WTC11 (cell line): ENCODE measurements around the gene BNC2. TPM values are rescaled to one million over a fixed set of nuclear protein-coding genes. Genes with fewer than 3 reads are reported as not detected.

Source experiments
- ATAC-seq: fragments of 200-7000 bp; cut with Tn5 transposase; 2 replicates; pipeline ENCODE4 v1.10.0; 2021; ENCODE audit warnings: mild to moderate bottlenecking, moderate library complexity
- CTCF ChIA-PET: fragments of 300-600 bp; sonication (Branson Sonifier 250); formaldehyde crosslinking; loops from one replicate; lab custom pipeline; 2021; ENCODE audit warnings: antibody characterized with exemption; lab: Charles Lee
- POLR2A ChIA-PET: fragments of 350-600 bp; sonication (Branson Sonifier 250); formaldehyde crosslinking; loops from one replicate; lab custom pipeline; 2021; ENCODE audit warnings: antibody characterized with exemption; lab: Charles Lee
- DNase-seq: peaks from one replicate; pipeline ENCODE4 v3.0.0; 2021; ENCODE audit warnings: low spot score
- H3K27ac Mint-ChIP-seq: 2 replicates; pipeline ENCODE4 v1.8.0; 2021; ENCODE audit warnings: mixed read lengths
- H3K27me3 Mint-ChIP-seq: 2 replicates; pipeline ENCODE4 v1.8.0; 2021; ENCODE audit warnings: low read depth, mild to moderate bottlenecking, moderate library complexity, mixed read lengths
- H3K36me3 Mint-ChIP-seq: 2 replicates; pipeline ENCODE4 v1.8.0; 2021; ENCODE audit warnings: mixed read lengths
- H3K4me1 Mint-ChIP-seq: 2 replicates; pipeline ENCODE4 v1.8.0; 2022; ENCODE audit warnings: mixed read lengths
- H3K4me3 Mint-ChIP-seq: 2 replicates; pipeline ENCODE4 v1.8.0; 2021; ENCODE audit warnings: mild to moderate bottlenecking, moderate library complexity, mixed read lengths
- H3K9me3 Mint-ChIP-seq: 2 replicates; pipeline ENCODE4 v1.8.0; 2021; ENCODE audit warnings: mixed read lengths
- AFF4 ChIP-seq: sonication (generic); formaldehyde crosslinking; IDR thresholded peaks from 2 replicates; pipeline ENCODE4 v1.8.1; 2023; ENCODE audit warnings: mild to moderate bottlenecking, missing genetic modification reagents, borderline replicate concordance
- ARID4B ChIP-seq: sonication (generic); formaldehyde crosslinking; IDR thresholded peaks from 2 replicates; pipeline ENCODE4 v1.8.0; 2023; ENCODE audit warnings: missing genetic modification reagents, mild to moderate bottlenecking, borderline replicate concordance
- ESRRA ChIP-seq: sonication (generic); formaldehyde crosslinking; IDR thresholded peaks from 2 replicates; pipeline ENCODE4 v1.8.1; 2022; ENCODE audit warnings: mild to moderate bottlenecking, missing genetic modification reagents, borderline replicate concordance
- FOXP1 ChIP-seq: sonication (generic); formaldehyde crosslinking; IDR thresholded peaks from 2 replicates; pipeline ENCODE4 v1.8.0; 2022; ENCODE audit warnings: missing genetic modification reagents, mild to moderate bottlenecking, moderate library complexity, borderline replicate concordance
- GABPB1 ChIP-seq: sonication (generic); formaldehyde crosslinking; IDR thresholded peaks from 2 replicates; pipeline ENCODE4 v1.8.1; 2023; ENCODE audit warnings: mild to moderate bottlenecking, missing genetic modification reagents
- HMGA2 ChIP-seq: fragments of 250-450 bp; sonication (Bioruptor Pico); IDR thresholded peaks from 2 replicates; pipeline ENCODE4 v1.4.0; 2021; ENCODE audit warnings: mild to moderate bottlenecking, moderate library complexity
- JAZF1 ChIP-seq: fragments of 250-450 bp; sonication (Bioruptor Pico); IDR thresholded peaks from 2 replicates; pipeline ENCODE4 v1.9.0; 2021; ENCODE audit warnings: moderate library complexity, mild to moderate bottlenecking, inconsistent platforms
- KAT7 ChIP-seq: sonication (generic); formaldehyde crosslinking; IDR thresholded peaks from 2 replicates; pipeline ENCODE4 v1.8.1; 2023; ENCODE audit warnings: missing genetic modification reagents, mild to moderate bottlenecking, borderline replicate concordance
- MYBL2 ChIP-seq: sonication (generic); formaldehyde crosslinking; IDR thresholded peaks from 2 replicates; pipeline ENCODE4 v1.8.1; 2023; ENCODE audit warnings: mild to moderate bottlenecking, moderate library complexity, missing genetic modification reagents
- RELA ChIP-seq: sonication (generic); formaldehyde crosslinking; IDR thresholded peaks from 2 replicates; pipeline ENCODE4 v1.8.1; 2022; ENCODE audit warnings: missing genetic modification reagents, mild to moderate bottlenecking, borderline replicate concordance
- STAT6 ChIP-seq: sonication (generic); formaldehyde crosslinking; conservative IDR thresholded peaks from 2 replicates; pipeline ENCODE4 v1.8.1; 2023; ENCODE audit warnings: mild to moderate bottlenecking, low read depth, missing genetic modification reagents, moderate library complexity
- TCF7 ChIP-seq: sonication (generic); formaldehyde crosslinking; IDR thresholded peaks from 2 replicates; pipeline ENCODE4 v1.8.0; 2022; ENCODE audit warnings: mild to moderate bottlenecking, low read depth, missing genetic modification reagents, moderate library complexity
- ZNF121 ChIP-seq: sonication (generic); formaldehyde crosslinking; IDR thresholded peaks from 2 replicates; pipeline ENCODE4 v1.8.0; 2023; ENCODE audit warnings: missing genetic modification reagents
- ZNF232 ChIP-seq: sonication (generic); formaldehyde crosslinking; IDR thresholded peaks from 2 replicates; pipeline ENCODE4 v1.8.0; 2022; ENCODE audit warnings: mild to moderate bottlenecking, missing genetic modification reagents
- ZNF263 ChIP-seq: sonication (generic); formaldehyde crosslinking; IDR thresholded peaks from 2 replicates; pipeline ENCODE4 v1.8.1; 2022; ENCODE audit warnings: low read depth, mild to moderate bottlenecking, moderate library complexity, missing genetic modification reagents
- total RNA-seq: library from RNA; stranded (reverse); gene quantifications from 3 replicates; pipeline ENCODE4 v1.2.3, GENCODE V29; 2021
- TF ChIP-seq, protein P1 (sequence below): sonication (generic); formaldehyde crosslinking; IDR thresholded peaks from 2 replicates; pipeline ENCODE4 v1.8.1; 2023; ENCODE audit warnings: mild to moderate bottlenecking, missing genetic modification reagents
- TF ChIP-seq, protein P2 (sequence below): fragments of 250-450 bp; sonication (Bioruptor Pico); IDR thresholded peaks from 2 replicates; pipeline ENCODE4 v2.1.2; 2022; ENCODE audit warnings: mild to moderate bottlenecking, moderate library complexity
- TF ChIP-seq, protein P3 (sequence below): sonication (generic); formaldehyde crosslinking; IDR thresholded peaks from 2 replicates; pipeline ENCODE4 v1.8.1; 2022; ENCODE audit warnings: mild to moderate bottlenecking, missing genetic modification reagents, moderate library complexity, borderline replicate concordance

BNC2 gene
- total RNA-seq, 1 experiment from 2014 or later, result 33.3 TPM

GRCh38 chr9:16825331-16825725 is 45.1 kb downstream of the BNC2 start:
- TF ChIP-seq ZNF263 (no peak), ESRRA (no peak), FOXP1 (CRISPR knock-in tag) (no peak)
- TF ChIP-seq, protein P1, sequence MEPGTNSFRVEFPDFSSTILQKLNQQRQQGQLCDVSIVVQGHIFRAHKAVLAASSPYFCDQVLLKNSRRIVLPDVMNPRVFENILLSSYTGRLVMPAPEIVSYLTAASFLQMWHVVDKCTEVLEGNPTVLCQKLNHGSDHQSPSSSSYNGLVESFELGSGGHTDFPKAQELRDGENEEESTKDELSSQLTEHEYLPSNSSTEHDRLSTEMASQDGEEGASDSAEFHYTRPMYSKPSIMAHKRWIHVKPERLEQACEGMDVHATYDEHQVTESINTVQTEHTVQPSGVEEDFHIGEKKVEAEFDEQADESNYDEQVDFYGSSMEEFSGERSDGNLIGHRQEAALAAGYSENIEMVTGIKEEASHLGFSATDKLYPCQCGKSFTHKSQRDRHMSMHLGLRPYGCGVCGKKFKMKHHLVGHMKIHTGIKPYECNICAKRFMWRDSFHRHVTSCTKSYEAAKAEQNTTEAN (CRISPR knock-in tag), result no peak
- H3K36me3 Mint-ChIP-seq, result 0 out of 2 replicates have a peak, but pooled peaks cover 3% of the 10 kb centered on the region
- H3K4me1 Mint-ChIP-seq, result peaks cover 62% of the 10 kb centered on the region
- ChIA-PET POLR2A (interaction anchor here (0.7 to 0.9 kb wide), 2 partner anchors 76 to 124 kb away, joined by 3 read pairs; no protein-coding TSS in a partner anchor), CTCF (interaction anchor here (1.8 kb wide), 1 partner anchor 13 kb away, joined by 4 read pairs; no protein-coding TSS in a partner anchor)
- peak overlapping the region; percentile 90 for H3K27ac Mint-ChIP-seq
- no peak overlapping the region for H3K4me3 Mint-ChIP-seq
- ATAC-seq, result no peak
- H3K27me3 Mint-ChIP-seq, result no peaks in the 10 kb centered on the region
- H3K9me3 Mint-ChIP-seq, result no peaks in the 10 kb centered on the region
- DNase-seq, result no peak

GRCh38 chr9:16824545-16825330 is 45.7 kb downstream of the BNC2 start:
- Mint-ChIP-seq H3K4me1 (peaks cover 59% of the 10 kb centered on the region), H3K9me3 (no peaks in the 10 kb centered on the region), H3K27ac (peak overlapping the region; percentile 90), H3K27me3 (no peaks in the 10 kb centered on the region), H3K36me3 (0 out of 2 replicates have a peak, but pooled peaks cover 3% of the 10 kb centered on the region), H3K4me3 (no peak overlapping the region)
- DNase-seq, result no peak
- ChIA-PET POLR2A (interaction anchor here (0.7 kb wide), 1 partner anchor 76 kb away, joined by 3 read pairs; no protein-coding TSS in a partner anchor), CTCF (interaction anchor here (1.8 kb wide), 1 partner anchor 13 kb away, joined by 4 read pairs; no protein-coding TSS in a partner anchor)
- ATAC-seq, result peak; percentile 61
- TF ChIP-seq TCF7 (CRISPR knock-in tag), result no peak
- TF ChIP-seq KAT7 (CRISPR knock-in tag), result no peak
- TF ChIP-seq STAT6 (CRISPR knock-in tag), result no peak
- no peak for TF ChIP-seq MYBL2 (CRISPR knock-in tag)
- TF ChIP-seq AFF4 (CRISPR knock-in tag), result no peak
- no peak for TF ChIP-seq JAZF1 (CRISPR knock-in tag)
- TF ChIP-seq, protein P2, sequence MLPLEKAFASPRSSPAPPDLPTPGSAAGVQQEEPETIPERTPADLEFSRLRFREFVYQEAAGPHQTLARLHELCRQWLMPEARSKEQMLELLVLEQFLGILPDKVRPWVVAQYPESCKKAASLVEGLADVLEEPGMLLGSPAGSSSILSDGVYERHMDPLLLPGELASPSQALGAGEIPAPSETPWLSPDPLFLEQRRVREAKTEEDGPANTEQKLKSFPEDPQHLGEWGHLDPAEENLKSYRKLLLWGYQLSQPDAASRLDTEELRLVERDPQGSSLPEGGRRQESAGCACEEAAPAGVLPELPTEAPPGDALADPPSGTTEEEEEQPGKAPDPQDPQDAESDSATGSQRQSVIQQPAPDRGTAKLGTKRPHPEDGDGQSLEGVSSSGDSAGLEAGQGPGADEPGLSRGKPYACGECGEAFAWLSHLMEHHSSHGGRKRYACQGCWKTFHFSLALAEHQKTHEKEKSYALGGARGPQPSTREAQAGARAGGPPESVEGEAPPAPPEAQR (CRISPR knock-in tag), result no peak
- TF ChIP-seq, protein P3, sequence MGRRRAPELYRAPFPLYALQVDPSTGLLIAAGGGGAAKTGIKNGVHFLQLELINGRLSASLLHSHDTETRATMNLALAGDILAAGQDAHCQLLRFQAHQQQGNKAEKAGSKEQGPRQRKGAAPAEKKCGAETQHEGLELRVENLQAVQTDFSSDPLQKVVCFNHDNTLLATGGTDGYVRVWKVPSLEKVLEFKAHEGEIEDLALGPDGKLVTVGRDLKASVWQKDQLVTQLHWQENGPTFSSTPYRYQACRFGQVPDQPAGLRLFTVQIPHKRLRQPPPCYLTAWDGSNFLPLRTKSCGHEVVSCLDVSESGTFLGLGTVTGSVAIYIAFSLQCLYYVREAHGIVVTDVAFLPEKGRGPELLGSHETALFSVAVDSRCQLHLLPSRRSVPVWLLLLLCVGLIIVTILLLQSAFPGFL (CRISPR knock-in tag), result no peak
- TF ChIP-seq RELA (CRISPR knock-in tag), result no peak
- TF ChIP-seq ZNF232 (CRISPR knock-in tag), result no peak
- TF ChIP-seq ZNF121 (CRISPR knock-in tag), result no peak
- TF ChIP-seq GABPB1, result no peak
- TF ChIP-seq HMGA2 (CRISPR knock-in tag), result no peak
- TF ChIP-seq ARID4B (CRISPR knock-in tag), result no peak
